COLO668 (cell line): ENCODE measurements around the gene PRKN.
"Not testable (repeated sequence)": the region's sequence is repeated elsewhere in the genome, so short reads cannot be mapped to it uniquely, and the experiment has no call there.

Source experiments
- DNase-seq: peaks from one replicate; lab custom pipeline; 2025; ENCODE audit not compliant: unreplicated experiment; lab: John Stamatoyannopoulos, UW

PRKN gene

DNA sequence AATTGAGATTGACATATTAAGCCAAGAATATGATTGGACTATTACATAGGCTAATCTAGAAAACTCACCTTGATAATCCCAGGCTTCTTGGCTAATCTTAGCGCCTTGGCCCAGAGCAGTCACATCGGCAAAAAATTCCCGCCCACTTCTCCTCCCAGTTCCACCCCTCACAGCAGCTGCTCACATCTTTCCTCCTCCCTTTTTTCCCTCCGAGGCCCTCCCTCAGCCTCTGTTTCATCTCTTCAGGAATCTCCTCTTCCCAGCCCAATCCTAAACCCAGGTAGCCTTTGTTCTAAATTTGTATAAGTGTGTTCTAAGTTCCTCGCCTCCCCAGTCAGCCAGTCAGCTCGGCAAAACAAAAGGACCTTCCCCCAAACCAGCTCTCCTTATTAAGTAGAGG lies 184.3 kb downstream of the PRKN start:
- DNase-seq: no peak

- no peak for DNase-seq
Observed at GRCh38 chr6:162541019-162541601, 186.5 kb downstream of the PRKN start.

- no peak for DNase-seq
Observed at GRCh38 chr6:162539321-162539720, 188.2 kb downstream of the PRKN start.

DNA sequence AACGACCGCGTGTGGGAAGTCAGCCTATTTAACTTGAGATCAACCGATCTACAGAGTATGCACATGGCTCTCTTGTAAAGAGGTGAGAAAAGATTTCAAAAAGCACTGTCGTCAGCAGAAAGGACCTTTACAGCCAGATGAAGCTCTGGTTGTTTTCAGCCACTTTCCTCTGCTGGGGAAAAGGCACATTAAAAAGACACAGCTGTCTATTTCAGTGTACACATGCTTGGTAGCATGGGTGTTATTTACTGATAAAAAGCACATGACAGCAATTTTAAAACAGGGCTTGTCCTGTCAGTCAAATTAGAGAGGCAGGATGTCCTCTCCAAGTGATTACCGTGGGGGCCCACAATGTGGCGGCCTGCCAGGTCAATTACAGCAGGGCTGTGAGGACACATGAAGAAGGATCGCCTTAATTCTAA lies 188.9 kb downstream of the PRKN start:
- no peak for DNase-seq

DNA sequence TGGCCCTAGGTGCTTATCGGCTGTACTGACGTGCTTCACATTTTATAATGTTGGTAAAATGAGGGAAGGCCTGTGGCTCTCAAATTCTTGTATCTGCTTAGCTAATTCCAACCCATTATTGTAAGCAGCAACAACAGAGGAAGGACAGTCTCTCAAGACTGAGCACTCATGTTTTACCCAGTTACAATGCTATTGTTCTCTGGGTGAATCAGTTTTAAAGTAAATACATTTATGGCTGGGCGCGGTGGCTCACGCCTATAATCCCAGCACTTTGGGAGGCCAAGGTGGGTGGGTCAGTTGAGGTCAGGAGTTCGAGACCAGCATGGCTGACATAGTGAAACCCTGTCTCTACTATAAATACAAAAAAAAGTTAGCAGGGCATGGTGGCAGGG lies 194.6 kb downstream of the PRKN start:
- DNase-seq: no peak

- DNase-seq: no peak
Observed at GRCh38 chr6:162532283-162533008, 195.1 kb downstream of the PRKN start.

- DNase-seq: not testable (repeated sequence)
Observed at GRCh38 chr6:162531391-162531790, 196.2 kb downstream of the PRKN start.

GRCh38 chr6:162528538-162528937 lies 199.0 kb downstream of the PRKN start:
- no peak for DNase-seq

- no peak for DNase-seq
Observed at GRCh38 chr6:162526960-162527359, 200.6 kb downstream of the PRKN start.

- DNase-seq: no peak
Observed at GRCh38 chr6:162525181-162525580, 202.4 kb downstream of the PRKN start.

- no peak for DNase-seq
Observed at GRCh38 chr6:162512744-162513143, 214.8 kb downstream of the PRKN start.

- DNase-seq: no peak
Observed at GRCh38 chr6:162497389-162497788, 230.2 kb downstream of the PRKN start.

GRCh38 chr6:162493917-162494316 lies 233.6 kb downstream of the PRKN start:
- no peak for DNase-seq

- no peak for DNase-seq
Observed at GRCh38 chr6:162491637-162492036, 235.9 kb downstream of the PRKN start.

DNA sequence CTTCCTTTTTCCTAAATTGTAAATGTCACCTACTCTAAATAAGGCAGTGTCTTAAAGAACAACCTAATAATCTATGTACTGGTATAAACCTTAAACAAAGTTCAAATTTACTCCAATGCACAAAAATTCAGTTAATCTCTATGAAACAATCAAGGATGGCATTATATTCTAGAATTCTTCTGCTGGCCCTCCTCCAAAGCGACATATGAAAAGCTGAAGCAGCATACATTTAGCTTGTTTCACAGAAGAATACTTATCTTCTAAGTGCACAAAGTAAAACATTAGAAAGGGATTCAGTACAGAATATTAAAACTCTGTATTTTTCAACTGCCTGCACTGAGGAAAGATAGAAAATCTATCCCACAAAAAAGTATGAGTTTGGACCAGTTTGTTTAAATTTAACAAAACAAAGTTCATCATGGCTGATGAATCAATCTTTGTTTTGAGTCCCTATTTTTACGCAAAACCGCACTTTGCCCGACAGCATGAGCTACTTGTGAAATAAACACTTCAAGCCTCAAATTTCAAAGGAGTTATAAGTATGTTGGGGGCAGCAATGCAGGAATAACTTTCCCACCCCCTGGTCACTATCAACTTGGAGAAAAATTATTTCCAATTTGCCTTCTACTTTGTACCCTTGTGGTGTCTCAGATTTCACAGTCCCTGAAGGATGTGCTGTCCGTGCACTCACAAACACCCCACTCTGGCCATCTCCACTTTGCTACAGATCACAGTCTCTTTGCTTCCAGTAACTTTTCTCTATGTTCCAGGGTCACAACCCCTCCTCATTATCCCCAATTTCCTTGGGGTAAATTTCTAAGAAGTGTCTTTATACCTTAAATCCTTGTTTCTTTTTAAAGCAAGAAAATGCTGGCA lies 238.2 kb downstream of the PRKN start:
- DNase-seq: no peak

DNA sequence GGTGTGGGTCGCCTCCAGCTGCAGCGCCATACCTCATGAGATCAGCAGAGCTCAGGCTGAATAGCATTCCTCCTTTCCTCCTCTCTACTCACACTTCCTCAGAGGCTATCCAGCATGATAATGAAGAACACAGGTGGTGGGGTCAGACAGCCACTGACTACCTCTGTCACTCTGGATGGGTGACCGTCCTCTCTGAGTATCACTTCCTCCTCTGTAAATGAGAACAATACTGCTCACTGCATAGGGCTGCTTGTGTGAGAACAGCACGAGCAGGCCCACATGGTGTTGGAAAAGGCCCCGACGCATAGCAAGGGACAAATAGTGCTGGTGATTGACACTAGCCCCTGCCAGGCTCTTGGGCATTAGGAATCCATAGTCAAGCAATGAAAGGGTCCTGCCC lies 239.1 kb downstream of the PRKN start:
- no peak for DNase-seq

DNA sequence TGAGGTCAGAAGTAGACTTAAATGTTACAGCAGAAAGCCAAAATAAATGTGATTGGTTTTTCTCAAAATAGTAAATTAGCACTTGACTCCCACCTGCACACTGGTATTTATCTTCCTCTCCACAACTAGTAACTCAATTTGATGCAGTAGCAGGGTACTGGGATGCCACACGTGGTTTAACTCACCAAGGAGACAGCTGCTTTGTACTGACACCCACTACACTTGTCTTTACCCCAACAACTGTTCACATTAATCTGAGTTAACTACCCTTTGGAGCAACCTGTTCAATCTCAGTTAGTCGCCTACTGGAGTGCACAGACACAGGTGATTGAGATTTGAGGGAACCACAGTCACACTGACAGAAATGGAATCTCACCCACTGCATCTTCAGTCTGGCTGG lies 242.1 kb downstream of the PRKN start:
- DNase-seq: no peak

DNA sequence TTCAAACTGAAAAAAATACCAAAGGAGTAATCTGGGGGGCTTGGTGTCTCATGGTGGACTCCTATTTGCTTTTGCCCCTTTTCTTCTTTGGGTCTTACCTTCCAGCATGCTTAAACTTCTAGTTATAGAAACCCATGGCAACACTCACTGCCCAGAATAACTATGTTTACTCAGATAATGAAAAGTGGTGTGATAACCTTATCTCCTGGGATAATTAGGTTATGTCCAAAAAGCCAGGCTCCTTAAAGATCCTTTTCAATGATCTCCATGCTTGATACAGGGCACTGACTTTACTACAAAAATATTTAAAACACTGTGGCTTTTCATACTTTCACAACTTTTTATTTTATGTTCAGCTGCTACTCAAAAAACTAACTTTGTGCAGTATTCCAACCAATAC lies 245.6 kb downstream of the PRKN start:
- no peak for DNase-seq

GRCh38 chr6:162481320-162481719 lies 246.2 kb downstream of the PRKN start:
- DNase-seq: no peak

DNA sequence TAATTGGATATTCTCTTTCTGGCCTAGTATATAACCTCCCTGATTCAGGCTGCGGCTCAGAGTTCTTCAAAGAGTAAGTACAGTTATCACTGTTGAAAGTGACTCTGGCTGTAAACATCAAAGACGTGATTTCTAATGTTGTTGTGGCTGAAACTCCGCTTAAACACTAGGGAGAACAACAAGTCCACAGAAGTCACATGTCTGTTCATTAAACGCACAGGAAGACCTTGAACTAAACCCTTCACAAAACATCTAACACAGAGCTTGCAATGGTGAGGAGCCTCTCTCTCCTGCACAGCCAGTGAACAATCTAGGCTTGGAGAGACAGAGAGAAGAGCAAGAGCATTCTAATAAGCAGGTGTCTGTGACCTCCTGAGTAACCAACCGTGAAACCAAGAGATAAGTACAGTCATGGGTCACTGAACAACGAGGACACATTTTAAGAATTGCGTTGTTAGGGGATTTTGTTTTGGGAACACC lies 249.3 kb downstream of the PRKN start:
- DNase-seq: no peak

GRCh38 chr6:162474722-162475121 lies 252.8 kb downstream of the PRKN start:
- DNase-seq: no peak

DNA sequence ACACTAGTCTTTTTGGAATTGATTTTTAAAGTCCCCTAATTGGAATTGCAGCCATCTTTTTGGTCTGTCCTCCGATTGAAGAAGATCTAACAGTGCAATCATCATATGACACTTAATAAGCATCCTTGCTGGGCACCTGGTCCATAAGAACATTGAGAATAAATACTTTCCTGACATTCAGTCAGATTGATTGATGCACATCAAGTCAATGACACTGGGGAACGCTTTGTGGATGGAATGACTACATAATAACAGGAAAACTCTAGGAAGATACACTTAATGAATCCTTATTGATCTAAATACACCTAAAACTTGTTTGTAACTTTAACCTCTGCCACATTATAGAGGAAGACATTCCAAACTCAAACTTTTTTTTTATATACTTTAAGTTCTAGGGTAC lies 255.7 kb downstream of the PRKN start:
- DNase-seq: no peak
